HG03025 (cell line): ENCODE measurements around the gene P3H2.
"Not testable (repeated sequence)": the region's sequence is repeated elsewhere in the genome, so short reads cannot be mapped to it uniquely, and the experiment has no call there.

ENCODE experiments used
- ATAC-seq: cut with Tn5 transposase; IDR thresholded peaks from one replicate; pipeline ENCODE4 v1.9.1; 2021; ENCODE audit warnings: mild to moderate bottlenecking, moderate library complexity; ENCODE audit not compliant: unreplicated experiment, low FRiP score

The P3H2 gene

DNA sequence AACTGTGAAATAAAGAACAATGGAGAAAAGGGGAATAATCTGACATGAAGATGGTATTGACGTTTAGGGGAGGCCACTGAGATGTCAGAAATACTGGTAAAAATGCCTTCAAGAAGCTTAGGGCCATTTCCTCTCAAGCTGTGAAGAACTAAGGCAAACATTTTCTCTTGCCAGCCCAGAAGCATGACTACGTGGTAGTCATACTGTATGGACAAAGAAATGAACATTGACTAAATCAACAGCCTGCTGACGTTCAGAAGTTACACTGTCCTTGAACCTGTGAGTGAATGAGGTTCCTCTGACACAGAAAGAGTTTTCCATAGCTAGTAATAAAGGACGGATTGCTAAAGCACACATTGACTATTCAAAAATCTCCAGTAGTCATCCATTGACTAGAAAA lies 121.0 kb downstream of the P3H2 start:
- ATAC-seq, result no peak

- no peak for ATAC-seq
These were observed 125.6 kb downstream of the P3H2 start for GRCh38 chr3:189995129-189995528.

GRCh38 chr3:189990826-189991225 lies 129.9 kb downstream of the P3H2 start:
- no peak for ATAC-seq

DNA sequence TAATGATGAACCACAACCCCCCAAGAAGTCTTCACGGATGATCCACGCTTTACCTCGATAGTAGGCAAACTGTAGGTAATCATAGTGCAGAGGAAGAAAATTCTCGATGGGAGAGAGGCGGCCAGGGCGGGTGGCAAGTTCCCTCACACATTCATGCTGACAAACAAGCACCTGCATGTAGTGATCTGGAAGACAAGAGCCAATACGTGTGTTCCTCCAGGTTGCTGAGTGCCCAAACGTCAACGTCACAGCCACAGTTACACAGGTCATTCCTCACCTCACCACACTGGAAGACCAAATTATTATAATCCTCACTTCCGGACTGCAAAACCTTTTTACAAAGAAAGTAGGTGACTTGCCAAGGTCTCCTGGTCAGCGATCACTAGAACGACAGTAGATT lies 131.8 kb downstream of the P3H2 start:
- ATAC-seq, result no peak

- no peak for ATAC-seq
These were observed 132.4 kb downstream of the P3H2 start for GRCh38 chr3:189988322-189988721.

GRCh38 chr3:189985948-189986347 lies 134.7 kb downstream of the P3H2 start:
- no peak for ATAC-seq

DNA sequence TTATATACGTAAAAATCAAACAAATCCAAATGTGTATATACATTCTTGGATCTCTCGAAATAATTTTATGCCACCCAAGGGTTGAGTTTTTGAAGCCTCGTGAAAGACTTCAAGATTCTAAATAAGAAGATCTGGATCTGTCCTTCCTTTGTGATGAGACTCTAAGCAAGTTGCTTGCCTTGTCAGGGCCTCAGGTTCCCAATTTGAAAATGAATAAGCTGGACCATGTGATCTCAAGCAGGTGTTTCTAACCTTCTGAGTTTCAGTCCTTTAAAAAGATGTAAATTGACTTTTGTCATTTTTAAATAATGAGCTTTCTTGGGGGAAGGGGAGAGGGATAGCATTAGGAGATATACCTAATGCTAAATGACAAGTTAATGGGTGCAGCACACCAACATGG lies 137.1 kb downstream of the P3H2 start:
- ATAC-seq, result no peak

DNA sequence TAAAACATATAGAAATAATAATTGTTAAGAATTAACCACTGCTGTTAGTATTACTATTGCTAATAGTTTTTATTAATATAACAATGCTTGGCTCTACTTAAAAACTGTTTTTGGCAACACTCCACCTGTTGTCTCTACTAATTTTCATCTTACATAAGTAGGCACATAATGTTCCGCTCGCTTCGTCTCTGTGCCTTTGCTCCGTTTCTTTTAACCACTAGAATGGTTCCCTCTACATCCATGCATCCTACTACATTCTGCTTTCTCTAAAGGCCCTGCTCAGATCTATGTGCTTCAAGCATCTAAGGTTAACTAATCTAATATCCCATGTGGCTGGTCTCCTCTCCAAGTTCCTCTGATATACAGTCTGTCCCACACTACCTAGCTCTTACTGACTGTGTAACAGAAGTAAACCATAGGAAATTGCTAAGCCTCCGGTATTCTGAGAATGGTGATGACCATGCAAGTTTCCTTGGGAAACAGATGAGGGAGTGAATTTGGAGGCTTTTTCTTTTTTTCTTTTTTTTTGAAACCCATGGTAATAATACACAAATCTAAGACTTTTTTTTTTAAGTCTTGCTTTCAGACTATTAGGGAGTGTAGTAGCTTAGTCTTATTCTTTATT lies 138.3 kb downstream of the P3H2 start:
- no peak for ATAC-seq

- ATAC-seq, result no peak
These were observed 139.0 kb downstream of the P3H2 start for GRCh38 chr3:189981668-189982067.

DNA sequence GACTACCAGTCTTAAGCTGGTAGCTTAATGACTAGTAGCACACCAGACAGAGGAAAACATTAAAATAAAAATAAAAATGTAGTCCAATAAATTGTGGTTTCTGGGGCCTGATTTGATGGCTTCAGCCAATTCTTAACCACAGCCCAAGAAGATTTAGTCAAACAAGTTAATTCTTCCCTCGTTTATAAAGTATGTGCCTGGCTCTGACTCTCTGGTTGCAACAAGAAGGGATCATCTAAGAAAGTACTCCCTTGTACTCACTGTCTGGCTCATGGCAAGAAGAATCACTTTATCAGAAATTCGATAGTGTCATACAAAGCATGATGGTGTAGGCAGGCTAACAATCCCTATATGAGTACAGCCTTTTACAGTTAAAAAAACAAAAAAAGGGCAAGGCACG lies 141.9 kb downstream of the P3H2 start:
- no peak for ATAC-seq

DNA sequence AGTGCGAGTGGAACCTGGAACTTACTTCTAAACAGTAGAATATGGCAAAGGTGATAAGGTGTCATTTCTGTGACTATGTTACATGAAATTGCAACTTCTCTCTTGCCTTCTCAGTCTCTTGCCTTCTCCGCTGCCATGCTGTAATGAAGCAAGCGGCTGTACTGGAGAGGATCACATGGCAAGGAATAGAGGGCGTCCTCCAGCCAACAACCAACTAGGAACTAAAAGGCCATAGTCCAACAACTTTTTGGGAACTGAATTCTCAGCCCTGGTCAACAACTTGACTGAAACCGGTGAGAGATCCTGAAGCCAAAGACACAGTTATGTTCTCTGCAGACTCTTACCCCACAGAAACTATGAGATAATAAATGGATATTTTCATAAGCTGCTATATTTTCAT lies 143.5 kb downstream of the P3H2 start:
- no peak for ATAC-seq

GRCh38 chr3:189975391-189975990 lies 145.2 kb downstream of the P3H2 start:
- ATAC-seq, result no peak

DNA sequence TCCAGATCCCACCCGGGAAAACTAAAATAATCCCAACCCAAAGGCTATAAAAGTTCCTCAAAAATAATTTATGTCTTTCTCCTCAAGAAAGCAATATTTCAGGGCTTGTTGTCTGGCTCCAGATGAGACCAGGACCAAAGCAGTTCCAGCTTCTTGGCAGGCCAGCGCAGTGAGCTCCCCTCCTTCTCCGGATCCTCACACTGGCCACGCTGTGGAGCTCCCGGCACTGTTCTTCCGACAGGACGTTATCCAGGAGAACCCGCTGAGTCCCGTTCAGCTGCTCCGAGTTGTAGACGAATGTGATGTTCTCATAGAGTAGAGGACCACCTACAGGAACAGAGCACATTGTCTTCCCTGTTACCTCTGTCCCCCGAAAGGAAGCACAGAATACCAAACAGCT lies 146.3 kb downstream of the P3H2 start:
- no peak for ATAC-seq

- no peak for ATAC-seq
These were observed 153.3 kb downstream of the P3H2 start for GRCh38 chr3:189967254-189967865.

DNA sequence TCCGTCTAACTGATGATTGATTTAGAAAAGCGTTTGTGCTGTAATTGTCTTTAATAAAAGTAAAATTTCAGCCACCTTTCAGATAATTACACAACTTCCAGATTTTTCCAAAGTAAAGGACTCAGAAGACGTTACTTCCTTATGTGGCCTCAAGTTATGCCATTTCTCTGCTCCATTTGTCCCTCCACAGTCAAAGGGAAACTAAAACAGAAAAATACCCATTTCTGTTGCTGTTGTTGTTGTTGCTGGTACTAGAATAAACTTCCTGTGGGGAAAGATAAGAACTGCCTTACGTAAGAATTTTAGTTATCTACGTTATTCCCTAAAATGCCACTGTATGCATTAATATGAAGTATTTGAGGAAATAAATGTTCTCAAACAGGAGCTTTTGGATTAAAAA lies 153.9 kb downstream of the P3H2 start:
- ATAC-seq, result no peak

GRCh38 chr3:189964623-189965332 lies 155.9 kb downstream of the P3H2 start:
- ATAC-seq, result no peak

DNA sequence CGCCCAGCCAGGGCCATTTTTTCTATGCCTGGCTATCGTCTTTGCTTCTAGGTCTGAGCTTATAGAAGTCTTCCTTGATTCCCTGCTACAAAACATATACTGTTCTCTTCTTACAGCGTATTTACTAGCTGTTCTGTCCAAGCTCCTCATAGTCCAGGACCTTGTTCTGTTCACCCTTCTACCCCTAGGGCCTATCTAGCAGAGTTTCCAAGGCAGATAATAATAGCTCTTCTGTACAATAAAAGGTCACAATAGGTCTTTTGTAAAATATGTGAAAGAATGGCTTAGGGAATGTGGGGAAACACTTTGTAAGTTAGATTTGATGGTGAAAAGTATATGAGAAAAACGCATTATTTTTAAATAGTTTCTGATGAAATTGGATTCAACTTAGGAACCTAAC lies 158.2 kb downstream of the P3H2 start:
- ATAC-seq, result no peak

GRCh38 chr3:189961522-189962161 lies 159.1 kb downstream of the P3H2 start:
- peak; percentile 61 for ATAC-seq

DNA sequence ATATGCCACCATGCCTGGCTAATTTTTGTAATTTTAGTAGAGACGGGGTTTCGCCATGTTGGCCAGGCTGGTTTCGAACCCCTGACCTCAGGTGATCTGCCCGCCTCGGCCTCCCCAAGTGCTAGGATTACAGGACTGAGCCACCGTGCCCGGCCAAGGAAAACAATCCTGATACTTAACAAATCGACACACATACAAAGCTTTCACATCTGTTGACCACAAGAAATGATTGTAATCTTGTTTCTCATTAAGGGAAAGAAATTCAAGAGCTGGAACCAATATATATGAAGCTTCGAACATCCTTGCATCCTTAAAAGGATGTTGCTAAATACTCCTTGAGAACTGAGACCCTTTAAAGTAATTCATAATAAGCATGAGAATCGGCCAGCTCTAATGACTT lies 159.6 kb downstream of the P3H2 start:
- not testable (repeated sequence) for ATAC-seq

GRCh38 chr3:189954733-189955665 lies 165.7 kb downstream of the P3H2 start:
- no peak for ATAC-seq
